Esophagus muscularis mucosa (tissue), 3 donors: Measurements from ENCODE around the gene EYA4.

ENCODE experiments used
- CTCF ChIP-seq, 3 experiments: fragments of 200-600 bp in 2 of 3; fragments of 450-650 bp in 1 of 3; sonication (generic) in 2 of 3; IDR thresholded peaks; one replicate each; pipeline ENCODE4 v1.5.1; 2017 to 2019; ENCODE audit warnings: antibody characterized with exemption in 3 of 3, mild to moderate bottlenecking in 2 of 3, moderate library complexity in 1 of 3
- POLR2A ChIP-seq: fragments of 450-650 bp; IDR thresholded peaks from one replicate; pipeline ENCODE4 v1.6.1; 2017; ENCODE audit warnings: antibody characterized with exemption, moderate library complexity, mild to moderate bottlenecking, low read depth

GRCh38 chr6:133407320-133408100 is 166.4 kb downstream of the EYA4 start:
- TF ChIP-seq POLR2A (no peak), CTCF (IDR thresholded peaks at IDR 0.05) (no peak)
